HG02571 (cell line): ENCODE results near the gene HDGFL3.
"Not testable (repeated sequence)": the region's sequence is repeated elsewhere in the genome, so short reads cannot be mapped to it uniquely, and the experiment has no call there.

Source experiments
- ATAC-seq: cut with Tn5 transposase; IDR thresholded peaks from one replicate; pipeline ENCODE4 v1.9.1; 2021; ENCODE audit warnings: mild to moderate bottlenecking, moderate library complexity; ENCODE audit not compliant: unreplicated experiment

The HDGFL3 gene

GRCh38 chr15:83207660-83208366 lies at the start of gene HDGFL3:
Gene HDGFL3, minus strand, starts transcription at chr15:83207823. Its CDS starts 409 bp downstream, at chr15:83207414.
- ATAC-seq, result peak; percentile 39

- no peak for ATAC-seq
Observed at GRCh38 chr15:83250781-83251180, 43.2 kb upstream of the HDGFL3 start.

- ATAC-seq, result no peak
Observed at GRCh38 chr15:83249030-83249343, 41.4 kb upstream of the HDGFL3 start.

- no peak for ATAC-seq
Observed at GRCh38 chr15:83248151-83249029, 40.8 kb upstream of the HDGFL3 start.

- ATAC-seq, result no peak
Observed at GRCh38 chr15:83243634-83244033, 36.0 kb upstream of the HDGFL3 start.

GRCh38 chr15:83230242-83230641 lies 22.6 kb upstream of the HDGFL3 start:
- no peak for ATAC-seq

GRCh38 chr15:83225449-83225848 lies 17.8 kb upstream of the HDGFL3 start:
- no peak for ATAC-seq

GRCh38 chr15:83221781-83222180 lies 14.2 kb upstream of the HDGFL3 start:
- ATAC-seq, result not testable (repeated sequence)

- ATAC-seq, result no peak
Observed at GRCh38 chr15:83219026-83219425, 11.4 kb upstream of the HDGFL3 start.

- ATAC-seq, result no peak
Observed at GRCh38 chr15:83215306-83215705, 7.7 kb upstream of the HDGFL3 start.

GRCh38 chr15:83210619-83211018 lies 3.0 kb upstream of the HDGFL3 start:
- no peak for ATAC-seq

- no peak for ATAC-seq
Observed at GRCh38 chr15:83209333-83209732, 1.7 kb upstream of the HDGFL3 start.

GRCh38 chr15:83208367-83208661 lies 691 bp upstream of the HDGFL3 start:
- no peak for ATAC-seq

- ATAC-seq, result peak; percentile 32
Observed at GRCh38 chr15:83207009-83207659, 489 bp downstream of the HDGFL3 start.

- peak; percentile 4 for ATAC-seq
Observed at GRCh38 chr15:83206526-83207008, 1.1 kb downstream of the HDGFL3 start.

GRCh38 chr15:83205725-83206324 lies 1.8 kb downstream of the HDGFL3 start:
- ATAC-seq, result no peak

GRCh38 chr15:83204697-83205096 lies 2.9 kb downstream of the HDGFL3 start:
- ATAC-seq, result no peak

GRCh38 chr15:83203543-83203942 lies 4.1 kb downstream of the HDGFL3 start:
- ATAC-seq, result no peak

- no peak for ATAC-seq
Observed at GRCh38 chr15:83200589-83200988, 7.0 kb downstream of the HDGFL3 start.

GRCh38 chr15:83200162-83200561 lies 7.5 kb downstream of the HDGFL3 start:
- no peak for ATAC-seq

GRCh38 chr15:83199288-83199687 lies 8.3 kb downstream of the HDGFL3 start:
- peak; percentile 72 for ATAC-seq
